HepG2 (cell line): Measurements from ENCODE around the gene CFTR. TPM values are rescaled to one million over a fixed set of nuclear protein-coding genes. Genes with fewer than 3 reads are reported as not detected.

ENCODE experiments used
- ATAC-seq: fragments of 200-7000 bp; cut with Tn5 transposase; 3 replicates; pipeline ENCODE4 v1.9.1; 2020; ENCODE audit warnings: mild to moderate bottlenecking, moderate library complexity
- BruUV-seq: library from RNA; stranded (reverse); fragments of 400-500 nt; replicated peaks from 2 replicates; lab custom pipeline; 2021; lab: Mats Ljungman, UMichigan
- CTCF ChIA-PET: fragments of 300-600 bp; formaldehyde crosslinking; extraction: SDS; loops from one replicate; lab custom pipeline; 2021; ENCODE audit warnings: low total read pairs, inconsistent platforms, low intra/inter-chr PET ratio; lab: Yijun Ruan, JAX
- POLR2A ChIA-PET: fragments of 350-600 bp; sonication (Branson Sonifier 250); formaldehyde crosslinking; loops from one replicate; lab custom pipeline; 2020; ENCODE audit warnings: antibody characterized with exemption, inconsistent platforms; lab: Yijun Ruan, JAX
- DNase-seq: peaks from one replicate; pipeline ENCODE4 v3.0.0-alpha.2; 2015; ENCODE audit warnings: low spot score
- FAIRE-seq: peaks from 3 replicates; lab custom pipeline; 2011; peaks lifted over from hg19 to GRCh38; lab: Jason Lieb, UNC
- H2AFZ ChIP-seq: one replicate; pipeline ENCODE4 v1.6.1; 2011; ENCODE audit warnings: low read length, inconsistent platforms
- H3K27ac ChIP-seq: fragments of 300-600 bp; 3 replicates; pipeline ENCODE4 v1.8.0; 2011; ENCODE audit warnings: mixed run types, mild to moderate bottlenecking, mixed read lengths, low read length, inconsistent platforms; ENCODE audit not compliant: insufficient read depth; ENCODE audit errors: extremely low read length
- H3K27me3 ChIP-seq, 2 experiments: fragments of 200-600 bp in 1 of 2; 2 replicates in 1 of 2; 3 replicates in 1 of 2; pipeline versions ENCODE4 v1.6.0 to v1.8.0; 2011; ENCODE audit warnings: low read length in 2 of 2, mild to moderate bottlenecking in 2 of 2, moderate library complexity in 2 of 2, inconsistent platforms in 1 of 2; ENCODE audit not compliant: insufficient read depth in 2 of 2, control insufficient read depth in 1 of 2
- H3K36me3 ChIP-seq, 2 experiments: fragments of 200-600 bp in 1 of 2; replicated peaks in 1 of 2; 2 replicates in 1 of 2; 3 replicates in 1 of 2; pipeline versions ENCODE4 v1.5.1 to v1.8.0; 2011; ENCODE audit warnings: low read length in 2 of 2, inconsistent platforms in 1 of 2; ENCODE audit not compliant: insufficient read depth in 2 of 2, control insufficient read depth in 1 of 2
- H3K4me1 ChIP-seq: 2 replicates; pipeline ENCODE4 v1.5.1; 2012; ENCODE audit warnings: low read length, inconsistent platforms; ENCODE audit not compliant: insufficient read depth
- H3K4me2 ChIP-seq: 2 replicates; pipeline ENCODE4 v1.6.0; 2011; ENCODE audit warnings: low read depth, low read length, inconsistent platforms
- H3K4me3 ChIP-seq, 3 experiments: fragments of 200-600 bp in 1 of 3; sonication (generic), shearing (Covaris generic) in 1 of 3; replicated peaks in 1 of 3; 2 replicates each; pipeline ENCODE4 v1.5.1; 2011 to 2016; ENCODE audit warnings: low read length in 3 of 3, inconsistent platforms in 2 of 3, low read depth in 2 of 3, mild to moderate bottlenecking in 2 of 3, control low read depth in 1 of 3, mixed read lengths in 1 of 3; ENCODE audit not compliant: insufficient read depth in 1 of 3
- H3K79me2 ChIP-seq: one replicate; pipeline ENCODE4 v1.6.1; 2011; ENCODE audit warnings: low read length, inconsistent platforms; ENCODE audit not compliant: insufficient read depth
- H3K9ac ChIP-seq: 2 replicates; pipeline ENCODE4 v1.6.0; 2011; ENCODE audit warnings: mild to moderate bottlenecking, low read depth, low read length, inconsistent platforms; ENCODE audit not compliant: insufficient read depth
- H3K9me3 ChIP-seq: 2 replicates; pipeline ENCODE4 v1.5.1; 2012; ENCODE audit warnings: mild to moderate bottlenecking, low read length
- H4K20me1 ChIP-seq: 2 replicates; pipeline ENCODE4 v1.6.0; 2011; ENCODE audit warnings: inconsistent platforms, mild to moderate bottlenecking, low read length, moderate library complexity; ENCODE audit not compliant: insufficient read depth
- ATF4 ChIP-seq, 2 experiments: fragments of 450-650 bp in 1 of 2; sonication (generic) in 1 of 2; formaldehyde crosslinking; IDR thresholded peaks; 2 replicates each; pipeline versions ENCODE4 v1.5.0 to v1.8.0; 2020 to 2022; ENCODE audit warnings: mild to moderate bottlenecking in 1 of 2, missing genetic modification reagents in 1 of 2
- DMTF1 ChIP-seq: sonication (generic); formaldehyde crosslinking; IDR thresholded peaks from 2 replicates; pipeline ENCODE4 v1.4.0; 2020; ENCODE audit warnings: mild to moderate bottlenecking, missing genetic modification reagents
- DR1 ChIP-seq: sonication (generic); formaldehyde crosslinking; IDR thresholded peaks from 2 replicates; pipeline ENCODE4 v1.8.0; 2021; ENCODE audit warnings: mild to moderate bottlenecking, missing genetic modification reagents, inconsistent platforms
- E2F1 ChIP-seq: sonication (generic); formaldehyde crosslinking; IDR thresholded peaks from 2 replicates; pipeline ENCODE4 v1.5.0; 2020; ENCODE audit warnings: missing genetic modification reagents
- KLF15 ChIP-seq: sonication (generic); formaldehyde crosslinking; IDR thresholded peaks from 2 replicates; pipeline ENCODE4 v1.8.1; 2023; ENCODE audit warnings: borderline replicate concordance, mild to moderate bottlenecking, inconsistent platforms, missing genetic modification reagents, mixed read lengths
- KLF16 ChIP-seq, 2 experiments: sonication (generic) in 1 of 2; formaldehyde crosslinking in 1 of 2; IDR thresholded peaks; 2 replicates each; pipeline versions ENCODE4 v1.6.1 to v1.8.0; 2016 to 2023; ENCODE audit warnings: missing genetic modification reagents in 2 of 2, missing compliant biosample characterization in 1 of 2
- MAFG ChIP-seq: sonication (generic); formaldehyde crosslinking; IDR thresholded peaks from 2 replicates; pipeline ENCODE4 v1.5.1; 2020; ENCODE audit warnings: mild to moderate bottlenecking, missing genetic modification reagents
- NAIF1 ChIP-seq: sonication (generic); formaldehyde crosslinking; IDR thresholded peaks from 2 replicates; pipeline ENCODE4 v1.5.0; 2020; ENCODE audit warnings: mild to moderate bottlenecking, missing genetic modification reagents, borderline replicate concordance
- NR2F2 ChIP-seq: IDR thresholded peaks from 2 replicates; pipeline ENCODE4 v1.6.1; 2012; ENCODE audit warnings: low read depth, inconsistent platforms, borderline replicate concordance
- NRL ChIP-seq: sonication (generic); formaldehyde crosslinking; IDR thresholded peaks from 2 replicates; pipeline ENCODE4 v1.5.0; 2020; ENCODE audit warnings: missing genetic modification reagents, mild to moderate bottlenecking, moderate library complexity, borderline replicate concordance
- RFX1 ChIP-seq: fragments of 450-650 bp; IDR thresholded peaks from 2 replicates; pipeline ENCODE4 v1.6.1; 2017
- RFXANK ChIP-seq: IDR thresholded peaks from 2 replicates; pipeline ENCODE4 v1.6.1; 2016
- ZBTB21 ChIP-seq: sonication (generic); formaldehyde crosslinking; IDR thresholded peaks from 2 replicates; pipeline ENCODE4 v1.4.0; 2020; ENCODE audit warnings: missing genetic modification reagents
- ZBTB34 ChIP-seq: sonication (generic); formaldehyde crosslinking; IDR thresholded peaks from 2 replicates; pipeline ENCODE4 v1.8.0; 2022; ENCODE audit warnings: mild to moderate bottlenecking, missing genetic modification reagents
- ZBTB46 ChIP-seq: sonication (generic); formaldehyde crosslinking; IDR thresholded peaks from 2 replicates; pipeline ENCODE4 v1.4.0; 2020; ENCODE audit warnings: mild to moderate bottlenecking, missing genetic modification reagents, borderline replicate concordance
- ZC3H4 ChIP-seq: sonication (generic); formaldehyde crosslinking; IDR thresholded peaks from 2 replicates; pipeline ENCODE4 v1.4.0; 2020; ENCODE audit warnings: missing genetic modification reagents, borderline replicate concordance
- ZFP1 ChIP-seq: IDR thresholded peaks from 2 replicates; pipeline ENCODE4 v1.6.1; 2016
- ZNF451 ChIP-seq: sonication (generic); formaldehyde crosslinking; IDR thresholded peaks from 2 replicates; pipeline ENCODE4 v1.5.0; 2020; ENCODE audit warnings: mild to moderate bottlenecking, missing genetic modification reagents
- ZNF773 ChIP-seq: sonication (generic); formaldehyde crosslinking; IDR thresholded peaks from 2 replicates; pipeline ENCODE4 v1.4.0; 2020; ENCODE audit warnings: missing genetic modification reagents, borderline replicate concordance
- WGBS: methylation state at CpG from one replicate; pipeline ENCODE4 v1.1.6; 2017; ENCODE audit warnings: low lambda C conversion rate; 5-methylcytosine and 5-hydroxymethylcytosine counted together
- in situ Hi-C: cut with HindIII; loops from 2 replicates; pipeline ENCODE4 v1.10.0; 2017; ENCODE audit warnings: low pct_unique_long_range_greater_than_20kb; ENCODE audit not compliant: extremely low pct_ligation_motif_present
- intact Hi-C: fragments of 100-400 bp; cut with micrococcal nuclease; formaldehyde crosslinking; loops from one replicate; pipeline ENCODE4 v1.10.0; 2022; ENCODE audit not compliant: unreplicated experiment
- polyA plus RNA-seq, 8 experiments: library from polyadenylated mRNA; depleted of rRNA in 3 of 8; stranded (reverse) in 7 of 8; unstranded in 1 of 8; fragments of >200 nt; fragmentation: Illumina TruSeq in 4 of 8; extraction: Trizol in 4 of 8; gene quantifications; 2 replicates each; pipeline versions ENCODE4 v1.2.1 to v1.2.3, GENCODE V29; 2011 to 2016; ENCODE audit warnings: low read depth in 4 of 8, missing spikeins in 1 of 8, mixed read lengths in 1 of 8; ENCODE audit not compliant: insufficient read depth in 1 of 8
- total RNA-seq, 5 experiments: library from RNA; depleted of rRNA; stranded (reverse); fragments of >200 nt; fragmentation: Illumina TruSeq; extraction: Trizol; gene quantifications; 2 replicates each; pipeline ENCODE4 v1.2.3, GENCODE V29; 2016; ENCODE audit warnings: low read depth in 1 of 5

Gene CFTR
- total and polyA plus RNA-seq, 2 of the 13 experiments (the other 11 are each of a cell fraction or from before 2014, with no cell fraction given) = not detected

GRCh38 chr7:117704063-117704462 is 224.2 kb downstream of the CFTR start:
- 13% methylated on average over 3 of the region's 3 CpGs for whole genome bisulfite sequencing
- intact Hi-C loops = no loop called here
- no peak overlapping the region for H3K9ac ChIP-seq
- no TSS peak for BruUV-seq
- no peaks in the 10 kb centered on the region for H3K79me2 ChIP-seq
- POLR2A ChIA-PET = no interaction called here
- no peak overlapping the region for H2AFZ ChIP-seq
- ATAC-seq (no peak), FAIRE-seq (no peak), DNase-seq (no peak)
- no peak overlapping the region for H3K27ac ChIP-seq
- in situ Hi-C loops = loop anchor here (25.0 kb wide), 1 partner anchor 242 kb away; no protein-coding TSS in a partner anchor
- H3K4me3 ChIP-seq = no peak overlapping the region
- CTCF ChIA-PET = no interaction called here
- H3K36me3 ChIP-seq = no peaks in the 10 kb centered on the region
- H3K4me1 ChIP-seq = no peaks in the 10 kb centered on the region
- H3K27me3 ChIP-seq = no peaks in the 10 kb centered on the region
- no peaks in the 10 kb centered on the region for H3K9me3 ChIP-seq
- H3K4me2 ChIP-seq = no peak overlapping the region
- no peaks in the 10 kb centered on the region for H4K20me1 ChIP-seq
- TF ChIP-seq DR1 (no peak), ZNF773 (CRISPR knock-in tag) (no peak), NAIF1 (CRISPR knock-in tag) (no peak), KLF15 (CRISPR knock-in tag) (no peak), RFXANK (CRISPR knock-in tag) (no peak), ZNF451 (CRISPR knock-in tag) (no peak), DMTF1 (CRISPR knock-in tag) (no peak), MAFG (no peak), ZBTB34 (no peak), NRL (CRISPR knock-in tag) (no peak), ZBTB46 (CRISPR knock-in tag) (no peak), RFX1 (no peak), ATF4 (CRISPR knock-in tag; IDR thresholded peaks at IDR 0.05) (no peak), E2F1 (no peak), ZC3H4 (CRISPR knock-in tag) (no peak), ZBTB21 (CRISPR knock-in tag) (no peak), NR2F2 (no peak), ZFP1 (CRISPR knock-in tag) (no peak), KLF16 (CRISPR knock-in tag; IDR thresholded peaks at IDR 0.05) (no peak)
